Measurements from ENCODE around the gene ZBTB5. TPM values are rescaled to one million over a fixed set of nuclear protein-coding genes. Genes with fewer than 3 reads are reported as not detected.

The ZBTB5 gene
- total RNA-seq, 1 experiment from 2014 or later, result 30.6 TPM

DNA sequence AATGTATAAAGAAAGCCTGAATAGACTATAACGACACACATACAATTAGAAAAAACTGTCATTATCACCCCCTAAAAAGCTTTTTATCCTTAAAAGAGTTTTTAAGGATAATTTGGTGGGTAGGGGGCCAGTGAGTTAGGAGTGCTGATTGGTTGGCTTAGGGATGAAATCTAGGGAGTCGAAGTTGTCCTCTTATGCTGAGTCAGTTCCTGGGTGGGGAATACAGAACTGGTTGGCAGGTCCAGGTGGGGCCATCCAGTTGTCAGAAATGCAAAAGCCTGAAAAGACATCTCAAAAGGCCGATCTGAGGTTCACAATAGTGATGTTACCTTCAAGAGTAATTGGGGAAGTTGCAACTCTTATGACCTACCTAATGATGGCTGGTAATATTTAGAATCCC is 13.6 kb downstream of the ZBTB5 start:
- H3K4me3 ChIP-seq (ENCODE audit: low read depth in 2 of 2, low read length in 2 of 2), result no peak overlapping the region
- POLR2A ChIA-PET, result no interaction called here
- ATAC-seq (no peak), DNase-seq (ENCODE audit: low read depth, low spot score) (no peak)
- H3K27me3 ChIP-seq (ENCODE audit: control insufficient read depth, insufficient read depth, low read length), result no peaks in the 10 kb centered on the region
- peaks cover 38% of the 10 kb centered on the region for H3K4me1 ChIP-seq (ENCODE audit: control insufficient read depth, insufficient read depth, low read length)
- no peak overlapping the region for H3K27ac ChIP-seq (ENCODE audit: low read length)
- no peaks in the 10 kb centered on the region for H3K9me3 ChIP-seq (ENCODE audit: control insufficient read depth, insufficient read depth, low read depth, low read length)
- TF ChIP-seq, protein P1, sequence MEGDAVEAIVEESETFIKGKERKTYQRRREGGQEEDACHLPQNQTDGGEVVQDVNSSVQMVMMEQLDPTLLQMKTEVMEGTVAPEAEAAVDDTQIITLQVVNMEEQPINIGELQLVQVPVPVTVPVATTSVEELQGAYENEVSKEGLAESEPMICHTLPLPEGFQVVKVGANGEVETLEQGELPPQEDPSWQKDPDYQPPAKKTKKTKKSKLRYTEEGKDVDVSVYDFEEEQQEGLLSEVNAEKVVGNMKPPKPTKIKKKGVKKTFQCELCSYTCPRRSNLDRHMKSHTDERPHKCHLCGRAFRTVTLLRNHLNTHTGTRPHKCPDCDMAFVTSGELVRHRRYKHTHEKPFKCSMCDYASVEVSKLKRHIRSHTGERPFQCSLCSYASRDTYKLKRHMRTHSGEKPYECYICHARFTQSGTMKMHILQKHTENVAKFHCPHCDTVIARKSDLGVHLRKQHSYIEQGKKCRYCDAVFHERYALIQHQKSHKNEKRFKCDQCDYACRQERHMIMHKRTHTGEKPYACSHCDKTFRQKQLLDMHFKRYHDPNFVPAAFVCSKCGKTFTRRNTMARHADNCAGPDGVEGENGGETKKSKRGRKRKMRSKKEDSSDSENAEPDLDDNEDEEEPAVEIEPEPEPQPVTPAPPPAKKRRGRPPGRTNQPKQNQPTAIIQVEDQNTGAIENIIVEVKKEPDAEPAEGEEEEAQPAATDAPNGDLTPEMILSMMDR (IDR thresholded peaks at IDR 0.05), result no peak
- no peak for TF ChIP-seq SIN3A (IDR thresholded peaks at IDR 0.05; ENCODE audit: borderline replicate concordance, insufficient read depth, low read depth, low read length)
- TF ChIP-seq POLR2AphosphoS5 (IDR thresholded peaks at IDR 0.05; ENCODE audit: low read depth, low read length), result no peak
- TF ChIP-seq, protein P2, sequence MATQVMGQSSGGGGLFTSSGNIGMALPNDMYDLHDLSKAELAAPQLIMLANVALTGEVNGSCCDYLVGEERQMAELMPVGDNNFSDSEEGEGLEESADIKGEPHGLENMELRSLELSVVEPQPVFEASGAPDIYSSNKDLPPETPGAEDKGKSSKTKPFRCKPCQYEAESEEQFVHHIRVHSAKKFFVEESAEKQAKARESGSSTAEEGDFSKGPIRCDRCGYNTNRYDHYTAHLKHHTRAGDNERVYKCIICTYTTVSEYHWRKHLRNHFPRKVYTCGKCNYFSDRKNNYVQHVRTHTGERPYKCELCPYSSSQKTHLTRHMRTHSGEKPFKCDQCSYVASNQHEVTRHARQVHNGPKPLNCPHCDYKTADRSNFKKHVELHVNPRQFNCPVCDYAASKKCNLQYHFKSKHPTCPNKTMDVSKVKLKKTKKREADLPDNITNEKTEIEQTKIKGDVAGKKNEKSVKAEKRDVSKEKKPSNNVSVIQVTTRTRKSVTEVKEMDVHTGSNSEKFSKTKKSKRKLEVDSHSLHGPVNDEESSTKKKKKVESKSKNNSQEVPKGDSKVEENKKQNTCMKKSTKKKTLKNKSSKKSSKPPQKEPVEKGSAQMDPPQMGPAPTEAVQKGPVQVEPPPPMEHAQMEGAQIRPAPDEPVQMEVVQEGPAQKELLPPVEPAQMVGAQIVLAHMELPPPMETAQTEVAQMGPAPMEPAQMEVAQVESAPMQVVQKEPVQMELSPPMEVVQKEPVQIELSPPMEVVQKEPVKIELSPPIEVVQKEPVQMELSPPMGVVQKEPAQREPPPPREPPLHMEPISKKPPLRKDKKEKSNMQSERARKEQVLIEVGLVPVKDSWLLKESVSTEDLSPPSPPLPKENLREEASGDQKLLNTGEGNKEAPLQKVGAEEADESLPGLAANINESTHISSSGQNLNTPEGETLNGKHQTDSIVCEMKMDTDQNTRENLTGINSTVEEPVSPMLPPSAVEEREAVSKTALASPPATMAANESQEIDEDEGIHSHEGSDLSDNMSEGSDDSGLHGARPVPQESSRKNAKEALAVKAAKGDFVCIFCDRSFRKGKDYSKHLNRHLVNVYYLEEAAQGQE (IDR thresholded peaks at IDR 0.05; ENCODE audit: insufficient read depth in 1 of 2, low read depth in 2 of 2, low read length in 1 of 2), result no peak
- no peak for TF ChIP-seq TCF7L2 (IDR thresholded peaks at IDR 0.05; ENCODE audit: low read depth, low read length)
- CTCF ChIA-PET, result no interaction called here
- in situ Hi-C loops (cut with HindIII; ENCODE audit: low pct_unique_long_range_greater_than_20kb, low sequenced_read_pairs), result no loop called here
- H3K36me3 ChIP-seq (ENCODE audit: control insufficient read depth, insufficient read depth, low read length), result 0 out of 2 replicates have a peak, but pooled peaks cover 3% of the 10 kb centered on the region
- intact Hi-C loops (cut with micrococcal nuclease; ENCODE audit: unreplicated experiment), result no loop called here
- no TSS peak for BruUV-seq (replicated peaks)

DNA sequence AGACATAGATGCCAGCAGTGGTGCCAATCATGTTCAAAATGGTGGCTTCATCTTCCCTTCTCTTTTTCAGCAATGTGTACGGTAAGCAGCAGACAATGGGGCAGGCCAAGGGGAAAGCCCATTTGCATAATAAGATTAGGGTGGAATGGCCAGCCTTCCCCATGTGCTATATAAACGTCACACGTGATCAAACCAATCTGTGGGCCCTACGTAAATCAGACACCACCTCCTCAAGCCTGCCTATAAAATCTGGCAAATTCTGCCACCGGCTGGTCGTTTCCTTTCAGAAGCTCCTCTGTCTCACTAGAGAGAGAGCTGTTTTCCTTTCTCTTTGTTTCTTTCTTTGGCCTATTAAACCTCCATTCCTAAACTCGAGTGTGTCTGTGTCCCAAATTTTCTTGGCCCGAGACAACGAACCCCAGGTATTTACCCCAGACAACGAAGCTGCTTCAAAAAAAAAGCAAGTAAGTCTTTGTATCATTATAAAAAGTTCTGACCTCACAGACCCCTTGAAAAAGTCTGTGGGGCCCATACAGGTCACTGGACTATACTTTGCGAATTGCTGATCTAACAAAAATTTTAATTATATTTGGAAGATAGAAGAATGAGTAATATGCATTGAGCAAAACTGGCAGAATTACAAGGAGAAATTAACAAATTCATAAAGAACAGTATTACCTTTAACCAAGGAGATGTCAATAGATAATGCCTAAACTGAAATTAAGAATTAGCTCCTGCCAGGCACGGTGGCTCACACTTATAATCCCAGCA is 15.2 kb downstream of the ZBTB5 start:
- TSS peak; percentile 12 for BruUV-seq (replicated peaks)
- Histone ChIP-seq H3K27ac (ENCODE audit: low read length) (no peak overlapping the region), H3K36me3 (ENCODE audit: control insufficient read depth, insufficient read depth, low read length) (0 out of 2 replicates have a peak, but pooled peaks cover 3% of the 10 kb centered on the region), H3K4me1 (ENCODE audit: control insufficient read depth, insufficient read depth, low read length) (peaks cover 38% of the 10 kb centered on the region), H3K4me3 (ENCODE audit: low read depth in 2 of 2, low read length in 2 of 2) (no peak overlapping the region), H3K27me3 (ENCODE audit: control insufficient read depth, insufficient read depth, low read length) (no peaks in the 10 kb centered on the region), H3K9me3 (ENCODE audit: control insufficient read depth, insufficient read depth, low read depth, low read length) (no peaks in the 10 kb centered on the region)
- ATAC-seq (no peak), DNase-seq (ENCODE audit: low read depth, low spot score) (no peak)
- POLR2A ChIA-PET, result interaction anchor here (0.6 to 0.7 kb wide), 3 partner anchors 18 to 305 kb away, joined by 3 to 10 read pairs (median 6); no protein-coding TSS in a partner anchor
- in situ Hi-C loops (cut with HindIII; ENCODE audit: low pct_unique_long_range_greater_than_20kb, low sequenced_read_pairs) (no loop called here), intact Hi-C loops (cut with micrococcal nuclease; ENCODE audit: unreplicated experiment) (no loop called here)
- CTCF ChIA-PET, result no interaction called here
- no peak for TF ChIP-seq TCF7L2 (IDR thresholded peaks at IDR 0.05; ENCODE audit: low read depth, low read length)
- TF ChIP-seq POLR2AphosphoS5 (IDR thresholded peaks at IDR 0.05; ENCODE audit: low read depth, low read length), result no peak
- no peak for TF ChIP-seq SIN3A (IDR thresholded peaks at IDR 0.05; ENCODE audit: borderline replicate concordance, insufficient read depth, low read depth, low read length)

DNA sequence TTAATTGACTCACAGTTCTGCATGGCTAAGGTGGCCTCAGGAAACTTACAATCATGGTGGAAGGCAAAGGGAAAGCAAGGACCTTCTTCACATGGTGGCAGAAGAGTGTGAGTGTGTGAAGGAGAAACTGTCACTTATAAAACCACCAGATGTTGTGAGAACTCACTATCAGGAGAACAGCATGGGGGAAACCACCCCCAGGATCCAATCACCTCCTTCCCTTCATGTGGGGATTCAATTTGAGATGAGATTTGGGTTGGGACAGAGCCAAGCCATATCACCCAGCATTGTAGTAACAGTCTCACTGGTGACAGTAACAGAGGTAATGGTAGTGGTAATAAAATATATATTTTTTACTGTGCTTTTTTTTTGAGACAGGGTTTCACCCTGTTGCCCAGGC is 18.1 kb downstream of the ZBTB5 start:
- in situ Hi-C loops (cut with HindIII; ENCODE audit: low pct_unique_long_range_greater_than_20kb, low sequenced_read_pairs) (no loop called here), intact Hi-C loops (cut with micrococcal nuclease; ENCODE audit: unreplicated experiment) (no loop called here)
- no peak for TF ChIP-seq POLR2AphosphoS5 (IDR thresholded peaks at IDR 0.05; ENCODE audit: low read depth, low read length)
- TF ChIP-seq, protein P2 (IDR thresholded peaks at IDR 0.05; ENCODE audit: insufficient read depth in 1 of 2, low read depth in 2 of 2, low read length in 1 of 2), result no peak
- TF ChIP-seq, protein P1 (IDR thresholded peaks at IDR 0.05), result no peak
- no peaks in the 10 kb centered on the region for H3K9me3 ChIP-seq (ENCODE audit: control insufficient read depth, insufficient read depth, low read depth, low read length)
- POLR2A ChIA-PET, result no interaction called here
- DNase-seq (ENCODE audit: low read depth, low spot score) (no peak), ATAC-seq (no peak)
- H3K36me3 ChIP-seq (ENCODE audit: control insufficient read depth, insufficient read depth, low read length), result peaks cover 8% of the 10 kb centered on the region; the same call in 1 of the 2 replicates
- no TSS peak for BruUV-seq (replicated peaks)
- H3K27me3 ChIP-seq (ENCODE audit: control insufficient read depth, insufficient read depth, low read length), result no peaks in the 10 kb centered on the region
- no peak overlapping the region for H3K4me3 ChIP-seq (ENCODE audit: low read depth in 2 of 2, low read length in 2 of 2)
- CTCF ChIA-PET, result no interaction called here
- peaks cover 15% of the 10 kb centered on the region for H3K4me1 ChIP-seq (ENCODE audit: control insufficient read depth, insufficient read depth, low read length)
- H3K27ac ChIP-seq (ENCODE audit: low read length), result no peak overlapping the region
